K562 (cell line): ENCODE measurements around the gene TRERF1. TPM values are rescaled to one million over a fixed set of nuclear protein-coding genes. Genes with fewer than 3 reads are reported as not detected.

Source experiments
- ARID2 ChIP-seq: fragments of 450-650 bp; IDR thresholded peaks from 2 replicates; pipeline ENCODE4 v1.6.1; 2017; ENCODE audit warnings: antibody characterized with exemption, mild to moderate bottlenecking
- ARID3A ChIP-seq: IDR thresholded peaks from 2 replicates; pipeline ENCODE4 v1.6.1; 2012; ENCODE audit warnings: low read depth, low read length, improper control_type of control experiment, borderline replicate concordance
- ASH1L ChIP-seq: fragments of 450-650 bp; IDR thresholded peaks from 2 replicates; pipeline ENCODE4 v1.6.1; 2018; ENCODE audit warnings: borderline replicate concordance, mild to moderate bottlenecking, low read depth; ENCODE audit not compliant: partially characterized antibody
- BCL6 ChIP-seq: fragments of 250-450 bp; sonication (Bioruptor Pico); IDR thresholded peaks from 2 replicates; pipeline ENCODE4 v1.4.0; 2020
- DACH1 ChIP-seq: fragments of 450-650 bp; IDR thresholded peaks from 2 replicates; pipeline ENCODE4 v1.6.1; 2018; ENCODE audit not compliant: partially characterized antibody
- ELK3 ChIP-seq: fragments of 450-650 bp; formaldehyde crosslinking; IDR thresholded peaks from 2 replicates; pipeline ENCODE4 v1.4.0; 2020; ENCODE audit warnings: mild to moderate bottlenecking
- FOXJ2 ChIP-seq: fragments of 200-800 bp; sonication (Bioruptor generic); IDR thresholded peaks from 2 replicates; pipeline ENCODE4 v1.6.1; 2016; ENCODE audit warnings: missing genetic modification characterization, missing compliant biosample characterization
- GTF2F1 ChIP-seq: IDR thresholded peaks from 2 replicates; pipeline ENCODE4 v1.6.1; 2011; ENCODE audit warnings: low read depth, low read length, improper control_type of control experiment
- HDGF ChIP-seq: fragments of 450-650 bp; IDR thresholded peaks from 2 replicates; pipeline ENCODE4 v1.6.1; 2016
- KDM1A ChIP-seq, 2 experiments: fragments of 450-650 bp; IDR thresholded peaks; 2 replicates each; pipeline ENCODE4 v1.6.1; 2016; ENCODE audit warnings: mild to moderate bottlenecking in 2 of 2
- MYC ChIP-seq, 2 experiments: fragments of 250-450 bp in 1 of 2; sonication (Bioruptor Pico) in 1 of 2; IDR thresholded peaks; 2 replicates each; pipeline versions ENCODE4 v1.5.1 to v1.6.1; 2012 to 2021; ENCODE audit warnings: low read depth in 2 of 2, borderline replicate concordance in 1 of 2, improper control_type of control experiment in 1 of 2, low read length in 1 of 2, mild to moderate bottlenecking in 1 of 2, moderate library complexity in 1 of 2
- NCOA6 ChIP-seq: fragments of 450-650 bp; IDR thresholded peaks from 2 replicates; pipeline ENCODE4 v1.6.1; 2017; ENCODE audit warnings: mild to moderate bottlenecking
- PATZ1 ChIP-seq: fragments of 250-450 bp; sonication (Bioruptor Pico); IDR thresholded peaks from 2 replicates; pipeline ENCODE4 v1.5.0; 2020; ENCODE audit warnings: mild to moderate bottlenecking, borderline replicate concordance
- RB1 ChIP-seq: fragments of 450-650 bp; IDR thresholded peaks from 2 replicates; pipeline ENCODE4 v1.6.1; 2017; ENCODE audit warnings: low read depth, mild to moderate bottlenecking
- SAFB2 ChIP-seq: fragments of 200-400 bp; formaldehyde crosslinking; IDR thresholded peaks from 2 replicates; pipeline ENCODE4 v1.6.1; 2018; ENCODE audit warnings: borderline replicate concordance, low read length, low read depth, moderate library complexity; ENCODE audit not compliant: severe bottlenecking
- SMARCA4 ChIP-seq: fragments of 450-650 bp; IDR thresholded peaks from 2 replicates; pipeline ENCODE4 v1.6.1; 2016
- TFE3 ChIP-seq: fragments of 450-650 bp; formaldehyde crosslinking; IDR thresholded peaks from 2 replicates; pipeline ENCODE4 v1.4.0; 2020; ENCODE audit warnings: mild to moderate bottlenecking, mixed read lengths
- ZBTB12 ChIP-seq: fragments of 250-450 bp; sonication (Bioruptor Pico); IDR thresholded peaks from 2 replicates; pipeline ENCODE4 v1.4.0; 2020
- ZFP30 ChIP-seq: fragments of 250-450 bp; sonication (Bioruptor Pico); IDR thresholded peaks from 2 replicates; pipeline ENCODE4 v1.8.0; 2022; ENCODE audit warnings: moderate library complexity, mild to moderate bottlenecking, inconsistent platforms, borderline replicate concordance
- ZNF512 ChIP-seq: IDR thresholded peaks from 2 replicates; pipeline ENCODE4 v1.6.1; 2016; ENCODE audit warnings: missing genetic modification characterization, missing compliant biosample characterization
- ZSCAN29 ChIP-seq: fragments of 450-650 bp; IDR thresholded peaks from 2 replicates; pipeline ENCODE4 v1.6.1; 2017
- polyA plus RNA-seq, 8 experiments: library from polyadenylated mRNA; depleted of rRNA in 4 of 8; stranded (reverse) in 5 of 8; unstranded in 3 of 8; fragments of >200 nt; fragmentation: Nextera tagmentation in 2 of 8; fragmentation: Illumina TruSeq in 1 of 8; extraction: Ambion mirVana in 2 of 8; extraction: Trizol in 1 of 8; gene quantifications; 2 replicates each; pipeline versions ENCODE4 v1.2.1 to v1.2.3, GENCODE V29; 2011 to 2014; ENCODE audit warnings: inconsistent platforms in 1 of 8, missing spikeins in 1 of 8
- total RNA-seq, 7 experiments: library from RNA; depleted of rRNA in 6 of 7; stranded (reverse); fragments of >200 nt in 6 of 7; fragmentation: Illumina TruSeq in 2 of 7; extraction: Trizol in 2 of 7; gene quantifications; 2 replicates each; pipeline versions ENCODE4 v1.2.1 to v1.2.3, GENCODE V29; 2011 to 2021; ENCODE audit warnings: low replicate concordance in 1 of 7

The TRERF1 gene
- total and polyA plus RNA-seq, 9 of the 15 experiments (the other 6 are each of a cell fraction or from before 2014, with no cell fraction given) = 0.04 to 0.20 (median 0.07) TPM; not detected in 3

- no peak for TF ChIP-seq HDGF
- TF ChIP-seq SAFB2 = no peak
- TF ChIP-seq ARID2 = no peak
- no peak for TF ChIP-seq ZNF512 (tag)
- TF ChIP-seq BCL6 (CRISPR knock-in tag) = no peak
- TF ChIP-seq GTF2F1 = no peak
- TF ChIP-seq ASH1L = no peak
- no peak for TF ChIP-seq ZSCAN29
- TF ChIP-seq MYC (IDR thresholded peaks at IDR 0.05; ENCODE audit: low read depth, low read length) = no peak
- no peak for TF ChIP-seq MYC (CRISPR knock-in tag; IDR thresholded peaks at IDR 0.05; ENCODE audit: borderline replicate concordance, low read depth)
- peak; percentile 41; the same call in 1 of the 2 replicates for TF ChIP-seq SMARCA4
- TF ChIP-seq ELK3 (CRISPR knock-in tag) = no peak
- no peak for TF ChIP-seq ZBTB12 (CRISPR knock-in tag)
- no peak for TF ChIP-seq FOXJ2 (tag)
- TF ChIP-seq RB1 = no peak
- TF ChIP-seq ZFP30 (CRISPR knock-in tag) = no peak
- TF ChIP-seq ARID3A = no peak
- no peak for TF ChIP-seq TFE3
- no peak for TF ChIP-seq PATZ1 (CRISPR knock-in tag)
- TF ChIP-seq KDM1A (IDR thresholded peaks at IDR 0.05) = 0 out of 4 replicates have a peak, but pooled peaks of 1 of the 2 experiments have one; percentile 14
- no peak for TF ChIP-seq NCOA6
- TF ChIP-seq DACH1 = no peak
These were observed 15.9 kb upstream of the TRERF1 start (continued) for GRCh38 chr6:42467651-42468050.
